Measurements from ENCODE around the gene CAMK1D. TPM values are rescaled to one million over a fixed set of nuclear protein-coding genes. Genes with fewer than 3 reads are reported as not detected.

The CAMK1D gene
- total RNA-seq, 1 experiment from 2014 or later: 0.63 TPM

DNA sequence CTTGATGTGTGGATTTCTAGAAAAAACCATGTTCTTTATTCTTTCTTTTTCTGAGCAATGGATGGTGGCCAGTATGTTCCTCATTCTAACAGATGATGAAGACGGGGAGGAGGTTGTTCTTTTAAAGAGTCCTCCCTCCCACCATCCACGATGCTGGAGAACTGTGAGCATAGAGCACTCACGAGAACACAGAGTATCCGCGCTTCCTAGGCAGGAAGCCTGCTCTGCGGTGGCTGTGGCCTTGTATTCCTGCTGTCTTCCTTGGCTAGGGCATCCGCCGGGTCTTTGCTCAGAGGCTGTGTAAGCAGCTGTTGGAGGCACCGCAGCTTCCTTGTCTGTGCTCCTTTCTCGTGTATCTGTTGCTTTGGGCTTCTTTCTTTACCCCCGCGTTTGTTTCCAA lies 437.9 kb downstream of the CAMK1D start:
- no peaks in the 10 kb centered on the region for H4K20me1 ChIP-seq (ENCODE audit: insufficient read depth, low read depth, low read length)
- H2AFZ ChIP-seq (ENCODE audit: low read length): no peak overlapping the region
- H3K27ac ChIP-seq (ENCODE audit: low read length): no peak overlapping the region
- no peak overlapping the region for H3K4me3 ChIP-seq (ENCODE audit: low read length)
- H3K27me3 ChIP-seq (ENCODE audit: low read length): no peaks in the 10 kb centered on the region
- no peaks in the 10 kb centered on the region for H3K79me2 ChIP-seq (ENCODE audit: low read length)
- H3K9ac ChIP-seq (ENCODE audit: low read length): no peak overlapping the region
- no peaks in the 10 kb centered on the region for H3K9me3 ChIP-seq (ENCODE audit: low read length)
- no peak overlapping the region for H3K4me2 ChIP-seq (ENCODE audit: low read depth, low read length, poor library complexity, severe bottlenecking)
- no peak for DNase-seq
- H3K4me1 ChIP-seq (ENCODE audit: low read length): no peaks in the 10 kb centered on the region
- H3K9me2 ChIP-seq (replicated peaks; ENCODE audit: insufficient read depth, low read length): no peaks in the 10 kb centered on the region
- no peaks in the 10 kb centered on the region for H3K36me3 ChIP-seq (ENCODE audit: insufficient read depth, low read length)

DNA sequence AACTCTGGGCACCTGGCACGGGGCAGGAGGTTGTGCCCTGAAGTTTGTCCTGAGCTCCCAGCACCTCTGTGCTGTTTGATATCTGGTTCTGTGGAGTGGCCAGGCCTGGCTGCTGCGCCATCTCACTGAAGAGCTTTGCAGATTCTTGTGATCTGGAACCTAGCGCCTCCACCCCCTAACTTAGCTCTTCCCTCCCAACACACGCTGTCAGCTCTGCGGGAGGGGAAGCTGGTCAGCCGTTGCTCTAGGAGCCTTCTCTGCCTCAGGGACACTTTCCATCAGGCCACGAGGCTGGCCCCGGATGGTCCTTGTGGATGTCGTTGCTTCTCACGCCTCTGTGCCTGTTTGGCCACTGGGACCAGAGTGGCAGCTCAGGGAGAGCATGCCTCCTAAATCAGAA lies 438.9 kb downstream of the CAMK1D start:
- H3K36me3 ChIP-seq (ENCODE audit: insufficient read depth, low read length): no peaks in the 10 kb centered on the region
- H3K9me2 ChIP-seq (replicated peaks; ENCODE audit: insufficient read depth, low read length): no peaks in the 10 kb centered on the region
- no peaks in the 10 kb centered on the region for H3K27me3 ChIP-seq (ENCODE audit: low read length)
- H3K4me1 ChIP-seq (ENCODE audit: low read length): no peaks in the 10 kb centered on the region
- no peaks in the 10 kb centered on the region for H3K9me3 ChIP-seq (ENCODE audit: low read length)
- H3K79me2 ChIP-seq (ENCODE audit: low read length): no peaks in the 10 kb centered on the region
- no peaks in the 10 kb centered on the region for H4K20me1 ChIP-seq (ENCODE audit: insufficient read depth, low read depth, low read length)
- DNase-seq: no peak
- H3K4me3 ChIP-seq (ENCODE audit: low read length): no peak overlapping the region
- H3K27ac ChIP-seq (ENCODE audit: low read length): no peak overlapping the region
- H3K9ac ChIP-seq (ENCODE audit: low read length): no peak overlapping the region
- H3K4me2 ChIP-seq (ENCODE audit: low read depth, low read length, poor library complexity, severe bottlenecking): no peak overlapping the region
- no peak overlapping the region for H2AFZ ChIP-seq (ENCODE audit: low read length)

- H3K27me3 ChIP-seq (ENCODE audit: low read length): no peaks in the 10 kb centered on the region
- H3K4me1 ChIP-seq (ENCODE audit: low read length): no peaks in the 10 kb centered on the region
- H3K9ac ChIP-seq (ENCODE audit: low read length): no peak overlapping the region
- H3K79me2 ChIP-seq (ENCODE audit: low read length): no peaks in the 10 kb centered on the region
- no peaks in the 10 kb centered on the region for H3K36me3 ChIP-seq (ENCODE audit: insufficient read depth, low read length)
- H3K9me3 ChIP-seq (ENCODE audit: low read length): no peaks in the 10 kb centered on the region
- H3K9me2 ChIP-seq (replicated peaks; ENCODE audit: insufficient read depth, low read length): no peaks in the 10 kb centered on the region
- no peaks in the 10 kb centered on the region for H4K20me1 ChIP-seq (ENCODE audit: insufficient read depth, low read depth, low read length)
- no peak overlapping the region for H3K4me3 ChIP-seq (ENCODE audit: low read length)
- H2AFZ ChIP-seq (ENCODE audit: low read length): no peak overlapping the region
- no peak for DNase-seq
- no peak overlapping the region for H3K4me2 ChIP-seq (ENCODE audit: low read depth, low read length, poor library complexity, severe bottlenecking)
- H3K27ac ChIP-seq (ENCODE audit: low read length): no peak overlapping the region
These were observed 440.9 kb downstream of the CAMK1D start for GRCh38 chr10:12790270-12790669.

GRCh38 chr10:12791728-12792127 lies 442.4 kb downstream of the CAMK1D start:
- Histone ChIP-seq H3K9me2 (replicated peaks; ENCODE audit: insufficient read depth, low read length) (no peaks in the 10 kb centered on the region), H3K36me3 (ENCODE audit: insufficient read depth, low read length) (no peaks in the 10 kb centered on the region), H3K9ac (ENCODE audit: low read length) (no peak overlapping the region), H4K20me1 (ENCODE audit: insufficient read depth, low read depth, low read length) (no peaks in the 10 kb centered on the region), H3K27ac (ENCODE audit: low read length) (no peak overlapping the region), H2AFZ (ENCODE audit: low read length) (no peak overlapping the region), H3K27me3 (ENCODE audit: low read length) (no peaks in the 10 kb centered on the region), H3K4me3 (ENCODE audit: low read length) (no peak overlapping the region), H3K4me1 (ENCODE audit: low read length) (no peaks in the 10 kb centered on the region), H3K9me3 (ENCODE audit: low read length) (no peaks in the 10 kb centered on the region), H3K79me2 (ENCODE audit: low read length) (no peaks in the 10 kb centered on the region), H3K4me2 (ENCODE audit: low read depth, low read length, poor library complexity, severe bottlenecking) (no peak overlapping the region)
- no peak for DNase-seq

DNA sequence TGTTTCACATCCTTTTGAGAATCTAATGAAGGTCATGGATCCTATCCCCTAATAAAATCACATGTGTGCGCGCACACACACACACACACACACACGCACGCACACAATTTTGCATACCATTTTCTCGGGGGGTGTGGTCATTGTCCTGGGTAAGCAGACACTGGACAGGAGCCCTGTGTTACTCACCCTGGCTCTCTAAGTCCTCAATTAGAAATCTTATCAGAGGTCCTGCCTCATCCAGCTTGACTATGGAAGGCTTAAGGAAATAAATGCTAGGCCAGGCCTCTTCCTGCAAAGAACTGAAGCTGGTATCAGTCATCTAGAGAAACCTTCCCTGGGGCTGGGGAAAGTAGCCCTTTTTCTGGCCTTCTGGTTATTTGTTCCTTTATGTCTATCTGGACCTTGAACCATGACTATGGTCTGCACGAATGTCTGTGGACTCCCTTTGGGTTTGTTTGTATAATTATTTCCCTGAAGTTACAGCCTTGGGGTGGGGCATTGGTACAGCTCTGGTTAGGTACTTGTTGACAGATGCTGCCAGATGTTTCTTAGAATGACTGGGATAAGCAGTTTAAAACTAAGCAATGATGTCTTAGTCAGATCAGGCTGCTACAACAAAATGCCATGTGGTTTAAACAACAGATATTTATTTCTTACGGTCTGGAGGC lies 443.7 kb downstream of the CAMK1D start:
- no peaks in the 10 kb centered on the region for H3K9me2 ChIP-seq (replicated peaks; ENCODE audit: insufficient read depth, low read length)
- H3K9me3 ChIP-seq (ENCODE audit: low read length): no peaks in the 10 kb centered on the region
- no peak overlapping the region for H3K9ac ChIP-seq (ENCODE audit: low read length)
- no peaks in the 10 kb centered on the region for H3K4me1 ChIP-seq (ENCODE audit: low read length)
- H3K36me3 ChIP-seq (ENCODE audit: insufficient read depth, low read length): no peaks in the 10 kb centered on the region
- H4K20me1 ChIP-seq (ENCODE audit: insufficient read depth, low read depth, low read length): no peaks in the 10 kb centered on the region
- H3K27me3 ChIP-seq (ENCODE audit: low read length): no peaks in the 10 kb centered on the region
- H3K27ac ChIP-seq (ENCODE audit: low read length): no peak overlapping the region
- H3K4me3 ChIP-seq (ENCODE audit: low read length): no peak overlapping the region
- H2AFZ ChIP-seq (ENCODE audit: low read length): no peak overlapping the region
- H3K4me2 ChIP-seq (ENCODE audit: low read depth, low read length, poor library complexity, severe bottlenecking): no peak overlapping the region
- no peaks in the 10 kb centered on the region for H3K79me2 ChIP-seq (ENCODE audit: low read length)
- no peak for DNase-seq

DNA sequence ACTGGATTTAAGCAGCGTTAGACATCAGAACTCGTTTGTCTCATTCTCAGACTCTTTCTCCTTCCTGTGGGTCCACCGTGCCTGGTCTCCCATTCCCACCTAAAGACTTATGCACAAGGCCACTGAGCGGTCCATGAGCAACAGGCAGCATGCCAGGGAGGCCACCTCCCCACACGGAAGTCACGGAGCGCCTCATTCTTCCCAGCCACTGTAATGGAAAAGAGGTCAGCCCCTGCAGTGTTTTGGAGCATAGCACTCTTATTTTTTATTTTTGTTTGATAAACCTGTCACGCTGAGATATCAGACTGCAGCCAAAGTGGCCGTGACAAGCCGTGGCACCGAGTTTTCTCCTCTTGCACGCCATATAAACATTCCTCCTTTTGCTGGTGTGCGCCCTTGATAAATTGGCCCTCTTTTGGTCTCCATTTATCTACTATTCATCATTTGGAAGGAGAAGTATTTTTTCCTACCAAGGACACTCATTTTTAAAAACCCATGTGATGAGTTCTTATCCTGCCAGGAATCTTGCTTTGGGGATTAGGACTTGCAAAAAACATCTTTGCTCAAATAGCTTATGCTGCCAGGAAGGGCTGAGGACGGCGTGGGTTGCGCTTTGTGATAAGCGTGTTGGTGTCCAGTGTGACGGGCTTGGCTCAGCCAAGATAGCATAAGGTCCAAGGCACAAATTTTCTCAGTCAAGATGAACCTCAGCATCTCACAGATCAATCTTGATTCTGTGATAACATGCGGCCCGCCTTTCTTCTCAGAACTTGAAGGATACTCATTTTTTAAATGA lies 446.2 kb downstream of the CAMK1D start:
- H3K79me2 ChIP-seq (ENCODE audit: low read length): no peaks in the 10 kb centered on the region
- no peaks in the 10 kb centered on the region for H3K27me3 ChIP-seq (ENCODE audit: low read length)
- H4K20me1 ChIP-seq (ENCODE audit: insufficient read depth, low read depth, low read length): no peaks in the 10 kb centered on the region
- H3K27ac ChIP-seq (ENCODE audit: low read length): no peak overlapping the region
- no peak overlapping the region for H3K4me3 ChIP-seq (ENCODE audit: low read length)
- no peak overlapping the region for H2AFZ ChIP-seq (ENCODE audit: low read length)
- H3K4me1 ChIP-seq (ENCODE audit: low read length): no peaks in the 10 kb centered on the region
- H3K9ac ChIP-seq (ENCODE audit: low read length): no peak overlapping the region
- no peaks in the 10 kb centered on the region for H3K9me3 ChIP-seq (ENCODE audit: low read length)
- DNase-seq: no peak
- H3K4me2 ChIP-seq (ENCODE audit: low read depth, low read length, poor library complexity, severe bottlenecking): no peak overlapping the region
- no peaks in the 10 kb centered on the region for H3K36me3 ChIP-seq (ENCODE audit: insufficient read depth, low read length)
- no peaks in the 10 kb centered on the region for H3K9me2 ChIP-seq (replicated peaks; ENCODE audit: insufficient read depth, low read length)

GRCh38 chr10:12796401-12797160 lies 447.2 kb downstream of the CAMK1D start:
- Histone ChIP-seq H3K9me2 (replicated peaks; ENCODE audit: insufficient read depth, low read length) (no peaks in the 10 kb centered on the region), H3K4me3 (ENCODE audit: low read length) (no peak overlapping the region), H3K4me2 (ENCODE audit: low read depth, low read length, poor library complexity, severe bottlenecking) (no peak overlapping the region), H3K27ac (ENCODE audit: low read length) (no peak overlapping the region), H3K9me3 (ENCODE audit: low read length) (no peaks in the 10 kb centered on the region), H3K27me3 (ENCODE audit: low read length) (no peaks in the 10 kb centered on the region), H3K79me2 (ENCODE audit: low read length) (no peaks in the 10 kb centered on the region), H3K36me3 (ENCODE audit: insufficient read depth, low read length) (no peaks in the 10 kb centered on the region), H2AFZ (ENCODE audit: low read length) (no peak overlapping the region), H4K20me1 (ENCODE audit: insufficient read depth, low read depth, low read length) (no peaks in the 10 kb centered on the region), H3K9ac (ENCODE audit: low read length) (no peak overlapping the region), H3K4me1 (ENCODE audit: low read length) (no peaks in the 10 kb centered on the region)
- DNase-seq: no peak
